NCI-H82 (cell line): ENCODE measurements around the gene COIL.

ENCODE experiments used
- DNase-seq: peaks from one replicate; lab custom pipeline; 2025; lab: John Stamatoyannopoulos, UW

The COIL gene

GRCh38 chr17:56934280-56934679, 26.6 kb downstream of the COIL start:
- DNase-seq, result no peak

GRCh38 chr17:56933868-56934267, 27.0 kb downstream of the COIL start:
- DNase-seq, result no peak

GRCh38 chr17:56933151-56933745, 27.6 kb downstream of the COIL start:
- no peak for DNase-seq

GRCh38 chr17:56930739-56931337, 30.0 kb downstream of the COIL start:
- DNase-seq, result no peak

- DNase-seq, result peak; percentile 19
Observed at GRCh38 chr17:56929362-56929969, 31.4 kb downstream of the COIL start.

- DNase-seq, result no peak
Observed at GRCh38 chr17:56928586-56928985, 32.3 kb downstream of the COIL start.

- DNase-seq, result no peak
Observed at GRCh38 chr17:56926704-56927103, 34.1 kb downstream of the COIL start.

- no peak for DNase-seq
Observed at GRCh38 chr17:56926270-56926669, 34.6 kb downstream of the COIL start.

GRCh38 chr17:56925088-56925487, 35.8 kb downstream of the COIL start:
- DNase-seq, result no peak

- no peak for DNase-seq
Observed at GRCh38 chr17:56919717-56920116, 41.1 kb downstream of the COIL start.

GRCh38 chr17:56918916-56919315, 41.9 kb downstream of the COIL start:
- no peak for DNase-seq

- DNase-seq, result no peak
Observed at GRCh38 chr17:56917559-56918296, 43.1 kb downstream of the COIL start.

- DNase-seq, result peak; percentile 53
Observed at GRCh38 chr17:56914581-56915273, 46.1 kb downstream of the COIL start.

GRCh38 chr17:56913867-56914580, 46.8 kb downstream of the COIL start, which contains the start of gene TRIM25:
TRIM25 (minus strand) TSS chr17:56914049; CDS start chr17:56913988, 61 bp downstream.
- DNase-seq, result peak; percentile 91

GRCh38 chr17:56913353-56913866, 47.4 kb downstream of the COIL start:
- DNase-seq, result peak; percentile 63

- no peak for DNase-seq
Observed at GRCh38 chr17:56913000-56913311, 47.9 kb downstream of the COIL start.

- no peak for DNase-seq
Observed at GRCh38 chr17:56912105-56912999, 48.5 kb downstream of the COIL start.

- no peak for DNase-seq
Observed at GRCh38 chr17:56910509-56911235, 50.2 kb downstream of the COIL start.

GRCh38 chr17:56909742-56910508, 50.9 kb downstream of the COIL start:
- DNase-seq, result no peak
